Fibroblast of pulmonary artery (primary cell): ENCODE data around the gene ADI1.

ENCODE experiments used
- DNase-seq: peaks from one replicate; pipeline ENCODE4 v3.0.0-alpha.2; 2010; ENCODE audit warnings: low read depth
- H3K4me3 ChIP-seq: replicated peaks from 2 replicates; pipeline ENCODE4 v1.5.1; 2011; ENCODE audit warnings: low read depth, mild to moderate bottlenecking, control low read depth, low read length, moderate library complexity
- TF ChIP-seq, protein P1 (sequence below): IDR thresholded peaks from 2 replicates; pipeline ENCODE4 v1.5.1; 2011; ENCODE audit warnings: mild to moderate bottlenecking, control low read depth, low read length, inconsistent platforms; ENCODE audit errors: missing control alignments

The ADI1 gene

DNA sequence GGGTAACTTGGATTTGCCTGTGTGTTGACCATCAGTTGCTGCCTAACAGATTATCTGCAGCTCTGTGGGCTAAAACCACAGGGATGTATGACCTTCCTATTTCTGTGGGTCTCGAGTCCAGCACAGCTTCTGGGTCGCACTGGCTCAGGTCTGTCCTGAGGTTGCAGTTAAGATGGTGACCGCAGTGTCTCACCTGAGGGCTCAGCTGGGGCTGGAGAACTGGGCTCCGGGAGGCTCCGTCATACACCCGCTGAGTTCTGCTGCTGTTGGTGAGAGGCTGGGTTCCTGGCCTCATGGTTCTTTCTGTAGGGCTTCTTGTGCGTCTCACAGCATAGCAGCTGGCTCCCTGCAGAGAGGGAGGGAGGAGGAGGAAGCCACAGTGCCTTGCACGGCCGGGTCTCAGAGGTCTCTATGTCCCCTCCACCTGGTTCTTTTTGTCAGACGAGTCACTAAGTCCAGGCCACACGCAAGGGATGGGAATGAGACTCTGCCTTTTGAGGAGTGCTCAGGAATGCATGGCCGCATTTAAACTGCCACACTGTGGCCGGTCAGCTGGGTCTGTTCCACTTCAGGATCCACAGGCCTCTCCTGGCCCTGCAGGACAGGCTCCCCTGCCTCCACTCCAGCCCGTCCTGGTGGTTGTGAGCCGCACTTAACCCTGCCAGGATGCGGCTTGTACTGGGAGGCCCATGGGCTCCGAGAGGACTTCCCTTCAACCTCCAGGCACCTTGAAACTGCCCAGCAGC lies 67.2 kb downstream of the ADI1 start:
- no peak overlapping the region for H3K4me3 ChIP-seq
- DNase-seq = no peak
- TF ChIP-seq, protein P1, sequence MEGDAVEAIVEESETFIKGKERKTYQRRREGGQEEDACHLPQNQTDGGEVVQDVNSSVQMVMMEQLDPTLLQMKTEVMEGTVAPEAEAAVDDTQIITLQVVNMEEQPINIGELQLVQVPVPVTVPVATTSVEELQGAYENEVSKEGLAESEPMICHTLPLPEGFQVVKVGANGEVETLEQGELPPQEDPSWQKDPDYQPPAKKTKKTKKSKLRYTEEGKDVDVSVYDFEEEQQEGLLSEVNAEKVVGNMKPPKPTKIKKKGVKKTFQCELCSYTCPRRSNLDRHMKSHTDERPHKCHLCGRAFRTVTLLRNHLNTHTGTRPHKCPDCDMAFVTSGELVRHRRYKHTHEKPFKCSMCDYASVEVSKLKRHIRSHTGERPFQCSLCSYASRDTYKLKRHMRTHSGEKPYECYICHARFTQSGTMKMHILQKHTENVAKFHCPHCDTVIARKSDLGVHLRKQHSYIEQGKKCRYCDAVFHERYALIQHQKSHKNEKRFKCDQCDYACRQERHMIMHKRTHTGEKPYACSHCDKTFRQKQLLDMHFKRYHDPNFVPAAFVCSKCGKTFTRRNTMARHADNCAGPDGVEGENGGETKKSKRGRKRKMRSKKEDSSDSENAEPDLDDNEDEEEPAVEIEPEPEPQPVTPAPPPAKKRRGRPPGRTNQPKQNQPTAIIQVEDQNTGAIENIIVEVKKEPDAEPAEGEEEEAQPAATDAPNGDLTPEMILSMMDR = no peak

DNA sequence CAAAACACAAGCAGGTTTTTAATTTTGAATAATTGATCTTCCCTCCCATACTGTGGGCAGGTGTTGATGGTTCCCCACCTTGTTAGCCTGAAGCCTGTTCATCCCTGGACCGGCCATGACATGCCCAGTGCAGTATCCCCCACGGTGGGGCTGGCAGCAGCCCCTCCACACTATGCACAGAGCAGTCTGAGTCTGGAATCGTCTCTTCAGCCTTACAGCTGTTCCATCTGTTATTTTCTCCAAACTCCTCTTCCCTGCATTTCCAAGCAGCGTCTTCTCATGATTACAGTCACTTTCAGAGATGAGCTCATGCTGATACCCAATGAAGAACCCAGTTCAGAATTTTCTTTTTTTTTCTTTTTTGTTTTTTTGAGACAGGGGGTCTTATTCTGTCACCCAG lies 68.2 kb downstream of the ADI1 start:
- TF ChIP-seq, protein P1 = no peak
- DNase-seq = no peak
- no peak overlapping the region for H3K4me3 ChIP-seq

DNA sequence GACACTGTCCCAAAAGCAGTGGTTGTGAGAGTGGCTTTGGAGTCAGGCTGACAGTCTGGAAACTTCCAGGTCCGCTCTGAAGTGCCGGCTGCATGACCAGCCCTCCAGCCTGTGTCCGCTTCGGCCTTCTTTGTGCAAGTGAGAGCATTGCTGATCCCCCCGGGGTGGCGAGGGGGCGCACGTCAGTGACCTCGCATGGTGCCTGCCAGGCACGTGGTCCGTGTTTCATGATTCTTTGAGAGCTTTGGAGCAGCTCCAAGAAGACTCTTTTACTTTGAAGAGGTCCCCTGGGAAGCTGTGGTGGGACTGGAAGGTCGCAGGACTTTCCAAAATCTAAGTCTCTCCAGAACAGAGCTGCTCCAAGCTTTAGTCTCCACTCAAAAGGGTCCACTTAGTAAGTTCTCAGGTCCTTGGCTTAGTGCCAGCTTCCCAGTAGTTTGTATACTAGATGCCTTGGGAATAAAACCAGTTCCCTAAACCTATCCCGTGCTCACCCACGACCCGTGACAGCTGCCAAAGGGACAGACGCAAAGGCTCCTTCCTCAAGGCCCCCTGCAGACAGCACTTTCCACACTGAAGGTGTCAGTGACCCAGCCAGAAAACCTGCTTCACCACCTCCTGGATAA lies 68.8 kb downstream of the ADI1 start:
- TF ChIP-seq, protein P1 = no peak
- H3K4me3 ChIP-seq = no peak overlapping the region
- DNase-seq = no peak

DNA sequence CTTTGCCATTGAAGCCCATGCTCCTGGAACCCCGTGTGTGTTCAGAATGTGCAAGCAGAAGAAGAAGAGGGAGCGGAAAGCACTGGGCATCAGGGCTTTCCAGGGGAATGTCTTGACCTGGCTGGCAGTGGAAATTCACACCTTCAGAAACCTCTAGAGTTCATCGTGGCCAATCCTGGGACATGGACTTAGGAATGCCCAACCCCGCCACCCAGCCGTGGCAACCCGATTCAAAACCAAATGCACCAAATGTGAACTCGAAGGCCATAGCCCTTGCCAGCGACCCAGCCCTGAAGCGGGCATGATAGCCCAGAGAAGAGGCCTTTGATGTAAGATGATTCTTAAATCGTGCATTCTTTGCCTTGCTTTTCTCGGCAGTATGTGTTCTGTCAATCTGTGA lies 69.4 kb downstream of the ADI1 start:
- TF ChIP-seq, protein P1 = no peak
- no peak for DNase-seq
- H3K4me3 ChIP-seq = no peak overlapping the region

DNA sequence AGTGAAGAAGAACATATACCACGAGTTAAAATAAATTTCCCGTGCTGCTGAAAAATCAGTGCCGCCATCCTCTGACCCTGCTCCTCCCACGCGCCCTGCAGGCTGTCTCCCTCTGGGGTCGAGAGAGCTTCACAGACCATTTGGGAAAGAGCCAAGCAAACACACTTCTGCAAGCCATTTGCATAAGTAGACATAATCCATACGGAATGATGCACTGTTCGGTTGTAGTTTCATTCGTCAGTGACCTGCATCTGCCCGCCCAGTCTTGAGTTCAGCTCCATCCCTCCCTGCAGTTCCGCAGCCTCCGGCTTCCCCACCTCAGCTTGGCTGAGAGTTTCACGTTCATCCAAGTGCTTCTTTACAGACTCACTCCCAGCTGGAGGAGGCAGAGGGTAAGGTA lies 70.2 kb downstream of the ADI1 start:
- H3K4me3 ChIP-seq = no peak overlapping the region
- TF ChIP-seq, protein P1 = no peak
- DNase-seq = peak; percentile 19

DNA sequence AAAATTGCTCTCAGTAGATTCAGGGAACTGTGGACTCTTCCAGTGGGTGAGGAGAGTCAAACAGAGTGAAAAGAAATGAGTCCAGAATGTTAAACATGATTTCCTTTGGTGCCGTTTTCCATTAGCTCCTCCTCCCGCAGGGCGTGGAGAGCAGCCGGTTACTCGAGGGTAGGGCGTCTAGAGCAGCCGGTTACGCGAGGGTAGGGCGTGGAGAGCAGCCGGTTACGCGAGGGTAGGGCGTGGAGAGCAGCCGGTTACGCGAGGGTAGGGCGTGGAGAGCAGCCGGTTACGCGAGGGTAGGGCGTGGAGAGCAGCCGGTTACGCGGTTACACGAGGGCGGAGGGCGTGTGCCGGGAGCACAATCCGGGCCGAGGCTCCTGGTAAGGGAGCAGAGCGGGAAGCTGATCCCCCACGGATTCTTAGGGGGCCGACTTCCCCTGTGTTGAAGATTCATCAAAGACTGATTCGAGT lies 70.9 kb downstream of the ADI1 start:
- DNase-seq = peak; percentile 23
- H3K4me3 ChIP-seq = peak overlapping the region; percentile 10

DNA sequence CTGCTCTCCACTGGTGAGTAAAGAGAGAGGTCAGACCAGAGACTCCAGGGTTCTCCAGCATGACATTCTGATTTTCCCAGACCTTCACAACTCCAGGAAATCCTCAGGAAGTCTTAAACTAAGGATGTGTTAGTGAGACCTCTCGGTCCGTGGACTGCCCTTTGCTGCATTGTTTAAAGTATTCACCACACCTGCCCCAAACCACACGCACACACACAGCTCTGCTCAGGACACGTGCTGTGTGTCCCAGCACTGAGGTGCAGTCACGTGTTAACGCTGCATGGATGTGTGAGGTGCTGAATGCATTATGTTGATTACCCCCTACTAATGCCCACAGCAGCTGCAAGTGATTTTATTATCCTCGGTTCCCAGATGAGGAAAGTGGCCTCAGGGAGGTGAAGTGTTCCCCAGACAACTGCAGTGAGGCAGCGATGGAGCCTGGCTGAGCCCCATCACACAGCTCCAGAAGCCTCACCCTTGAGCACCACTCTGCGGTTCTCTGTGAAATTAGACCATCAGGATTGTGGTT lies 71.5 kb downstream of the ADI1 start:
- TF ChIP-seq, protein P1 = no peak
- DNase-seq = no peak
- no peak overlapping the region for H3K4me3 ChIP-seq
